Astrocyte (in vitro differentiated cells and primary cell): ENCODE measurements around the gene CSGALNACT2. TPM values are rescaled to one million over a fixed set of nuclear protein-coding genes. Genes with fewer than 3 reads are reported as not detected.
A peak's percentile ranks its signal among the peaks of the same experiment; 100 is the strongest.

Experiments used
- DNase-seq: peaks from one replicate; pipeline ENCODE4 v3.0.0-alpha.2; 2010; ENCODE audit warnings: low read depth
- FAIRE-seq: peaks from 2 replicates; lab custom pipeline; 2011; peaks lifted over from hg19 to GRCh38; lab: Jason Lieb, UNC
- H2AFZ ChIP-seq: 2 replicates; pipeline ENCODE4 v1.6.0; 2012; ENCODE audit warnings: low read depth, low read length, inconsistent platforms
- H3K27ac ChIP-seq: 2 replicates; pipeline ENCODE4 v1.5.1; 2011; ENCODE audit warnings: low read depth, low read length, inconsistent platforms
- H3K27me3 ChIP-seq: 2 replicates; pipeline ENCODE4 v1.6.0; 2011; ENCODE audit warnings: low read length, inconsistent platforms; ENCODE audit not compliant: insufficient read depth
- H3K36me3 ChIP-seq: 2 replicates; pipeline ENCODE4 v1.5.1; 2011; ENCODE audit warnings: low read length, inconsistent platforms; ENCODE audit not compliant: insufficient read depth
- H3K4me1 ChIP-seq: 2 replicates; pipeline ENCODE4 v1.5.1; 2011; ENCODE audit warnings: low read length, inconsistent platforms; ENCODE audit not compliant: insufficient read depth
- H3K4me2 ChIP-seq: 2 replicates; pipeline ENCODE4 v1.6.0; 2012; ENCODE audit warnings: low read length, inconsistent platforms
- H3K4me3 ChIP-seq: 2 replicates; pipeline ENCODE4 v1.5.1; 2011; ENCODE audit warnings: low read depth, mild to moderate bottlenecking, low read length, inconsistent platforms; ENCODE audit not compliant: insufficient read depth
- H3K79me2 ChIP-seq: 2 replicates; pipeline ENCODE4 v1.6.0; 2012; ENCODE audit warnings: mild to moderate bottlenecking, low read length, inconsistent platforms; ENCODE audit not compliant: insufficient read depth
- H3K9ac ChIP-seq: 2 replicates; pipeline ENCODE4 v1.6.0; 2012; ENCODE audit warnings: mild to moderate bottlenecking, low read length, inconsistent platforms
- H3K9me3 ChIP-seq: 2 replicates; pipeline ENCODE4 v1.5.1; 2012; ENCODE audit warnings: low read depth, mild to moderate bottlenecking, low read length, inconsistent platforms; ENCODE audit not compliant: insufficient read depth
- H4K20me1 ChIP-seq: 2 replicates; pipeline ENCODE4 v1.6.0; 2012; ENCODE audit warnings: low read length, inconsistent platforms; ENCODE audit not compliant: insufficient read depth
- H3K27ac Mint-ChIP-seq: one replicate; pipeline ENCODE4 v1.8.0; 2021; ENCODE audit warnings: mild to moderate bottlenecking, mixed read lengths; ENCODE audit not compliant: unreplicated experiment
- H3K27me3 Mint-ChIP-seq: one replicate; pipeline ENCODE4 v1.8.0; 2021; ENCODE audit warnings: low read depth, mixed read lengths; ENCODE audit not compliant: unreplicated experiment
- H3K36me3 Mint-ChIP-seq: one replicate; pipeline ENCODE4 v1.8.0; 2021; ENCODE audit warnings: low read depth, mixed read lengths; ENCODE audit not compliant: unreplicated experiment
- H3K4me1 Mint-ChIP-seq: one replicate; pipeline ENCODE4 v1.8.0; 2021; ENCODE audit warnings: low read depth, mixed read lengths; ENCODE audit not compliant: unreplicated experiment
- H3K4me3 Mint-ChIP-seq: one replicate; pipeline ENCODE4 v1.8.0; 2021; ENCODE audit warnings: mild to moderate bottlenecking, moderate library complexity, mixed read lengths; ENCODE audit not compliant: unreplicated experiment
- H3K9me3 Mint-ChIP-seq: one replicate; pipeline ENCODE4 v1.8.0; 2021; ENCODE audit warnings: mild to moderate bottlenecking, mixed read lengths; ENCODE audit not compliant: unreplicated experiment
- EZH2 ChIP-seq: IDR thresholded peaks from 2 replicates; pipeline ENCODE4 v1.6.1; 2012; ENCODE audit warnings: mild to moderate bottlenecking, low read length, inconsistent platforms; ENCODE audit not compliant: insufficient read depth
- total RNA-seq: library from RNA; stranded (reverse); gene quantifications from 2 replicates; pipeline ENCODE4 v1.2.1, GENCODE V29; 2021
- TF ChIP-seq, protein P1 (sequence below): IDR thresholded peaks from 2 replicates; pipeline ENCODE4 v1.5.1; 2011; ENCODE audit warnings: low read depth, mild to moderate bottlenecking, inconsistent platforms, low read length, moderate library complexity; ENCODE audit not compliant: insufficient read depth

CSGALNACT2 gene
- total RNA-seq, 1 donor from 2014 or later = 28.5 TPM

DNA sequence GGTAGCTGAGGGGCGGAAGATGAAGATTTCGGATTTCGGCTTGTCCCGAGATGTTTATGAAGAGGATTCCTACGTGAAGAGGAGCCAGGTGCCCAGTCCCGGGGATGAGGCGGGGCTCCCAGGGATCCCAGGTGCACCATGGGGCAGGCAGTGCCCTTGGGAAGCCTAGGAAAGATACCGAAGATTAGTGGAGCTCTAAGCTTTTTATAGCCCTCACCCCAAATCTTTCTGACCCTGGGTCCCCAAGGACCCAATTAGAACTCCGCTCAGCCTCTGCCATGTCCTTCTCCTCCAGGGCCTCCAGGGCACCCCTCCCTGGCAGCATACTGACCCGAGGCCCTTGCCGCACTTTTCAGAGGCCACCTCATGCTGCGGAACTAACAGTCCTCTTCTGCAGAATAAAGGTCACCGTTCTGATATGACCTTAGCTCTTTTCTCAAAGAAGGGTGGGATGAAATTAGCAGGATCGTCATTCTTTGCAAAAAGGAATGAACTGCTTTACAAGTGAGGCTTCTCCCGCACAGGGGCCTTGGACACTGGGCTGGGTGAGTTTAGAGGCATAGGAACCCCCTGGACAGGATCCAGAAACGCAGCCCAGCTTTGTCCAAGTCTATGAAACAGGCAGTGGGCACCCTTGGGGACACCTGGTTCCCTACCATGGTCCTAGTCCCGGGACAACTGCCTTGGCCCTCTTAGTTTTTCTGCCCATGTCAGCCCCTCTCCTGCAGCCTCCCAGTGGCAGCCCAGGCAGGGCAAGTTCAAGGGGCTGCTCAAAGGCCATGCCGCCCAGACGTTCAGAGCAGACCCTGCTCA is 17.9 kb upstream of the CSGALNACT2 start:
- Histone ChIP-seq H3K36me3 (no peaks in the 10 kb centered on the region), H3K79me2 (no peaks in the 10 kb centered on the region), H3K9ac (no peak overlapping the region), H3K27me3 (peaks cover 3% of the 10 kb centered on the region), H3K9me3 (no peaks in the 10 kb centered on the region), H2AFZ (no peak overlapping the region), H3K4me3 (no peak overlapping the region), H3K4me2 (peak overlapping the region; percentile 27), H3K27ac (no peak overlapping the region), H3K4me1 (peaks cover 4% of the 10 kb centered on the region), H4K20me1 (no peaks in the 10 kb centered on the region)
- Mint-ChIP-seq H3K4me1 (peaks cover 20% of the 10 kb centered on the region), H3K4me3 (no peak overlapping the region), H3K9me3 (no peaks in the 10 kb centered on the region), H3K27me3 (peaks cover 7% of the 10 kb centered on the region), H3K36me3 (no peaks in the 10 kb centered on the region), H3K27ac (peak overlapping the region; percentile 23)
- DNase-seq = no peak
- no peak for FAIRE-seq
- TF ChIP-seq, protein P1, sequence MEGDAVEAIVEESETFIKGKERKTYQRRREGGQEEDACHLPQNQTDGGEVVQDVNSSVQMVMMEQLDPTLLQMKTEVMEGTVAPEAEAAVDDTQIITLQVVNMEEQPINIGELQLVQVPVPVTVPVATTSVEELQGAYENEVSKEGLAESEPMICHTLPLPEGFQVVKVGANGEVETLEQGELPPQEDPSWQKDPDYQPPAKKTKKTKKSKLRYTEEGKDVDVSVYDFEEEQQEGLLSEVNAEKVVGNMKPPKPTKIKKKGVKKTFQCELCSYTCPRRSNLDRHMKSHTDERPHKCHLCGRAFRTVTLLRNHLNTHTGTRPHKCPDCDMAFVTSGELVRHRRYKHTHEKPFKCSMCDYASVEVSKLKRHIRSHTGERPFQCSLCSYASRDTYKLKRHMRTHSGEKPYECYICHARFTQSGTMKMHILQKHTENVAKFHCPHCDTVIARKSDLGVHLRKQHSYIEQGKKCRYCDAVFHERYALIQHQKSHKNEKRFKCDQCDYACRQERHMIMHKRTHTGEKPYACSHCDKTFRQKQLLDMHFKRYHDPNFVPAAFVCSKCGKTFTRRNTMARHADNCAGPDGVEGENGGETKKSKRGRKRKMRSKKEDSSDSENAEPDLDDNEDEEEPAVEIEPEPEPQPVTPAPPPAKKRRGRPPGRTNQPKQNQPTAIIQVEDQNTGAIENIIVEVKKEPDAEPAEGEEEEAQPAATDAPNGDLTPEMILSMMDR = no peak
- no peak for TF ChIP-seq EZH2

DNA sequence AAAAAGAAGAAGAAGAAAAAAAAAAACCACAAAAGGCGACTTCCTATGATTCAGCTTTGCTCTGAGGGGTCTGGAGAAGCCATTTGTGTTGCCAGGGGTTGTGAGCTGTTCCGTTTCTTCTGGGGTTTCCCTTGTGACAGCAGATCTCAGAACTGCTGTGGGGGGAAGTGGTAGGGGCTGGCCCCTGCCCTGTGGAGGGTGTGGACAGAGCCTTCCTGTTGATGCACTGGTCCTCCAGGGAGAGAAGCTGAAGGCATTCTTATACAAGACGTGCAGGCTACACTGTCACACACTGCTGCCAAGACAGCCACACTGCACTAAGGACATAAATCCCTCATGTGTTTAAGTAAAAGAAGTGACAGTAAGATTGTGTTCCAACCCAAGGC is 17.3 kb upstream of the CSGALNACT2 start:
- Histone ChIP-seq H3K79me2 (no peaks in the 10 kb centered on the region), H3K9me3 (no peaks in the 10 kb centered on the region), H3K27ac (no peak overlapping the region), H3K4me1 (peaks cover 4% of the 10 kb centered on the region), H3K4me3 (no peak overlapping the region), H3K9ac (no peak overlapping the region), H4K20me1 (no peaks in the 10 kb centered on the region), H3K36me3 (no peaks in the 10 kb centered on the region), H3K27me3 (peaks cover 4% of the 10 kb centered on the region), H2AFZ (no peak overlapping the region), H3K4me2 (peak overlapping the region; percentile 27)
- H3K27me3 Mint-ChIP-seq = peaks cover 7% of the 10 kb centered on the region
- TF ChIP-seq EZH2 = no peak
- TF ChIP-seq, protein P1 = no peak
- no peaks in the 10 kb centered on the region for H3K36me3 Mint-ChIP-seq
- H3K9me3 Mint-ChIP-seq = no peaks in the 10 kb centered on the region
- H3K4me3 Mint-ChIP-seq = no peak overlapping the region
- H3K4me1 Mint-ChIP-seq = peaks cover 20% of the 10 kb centered on the region
- peak overlapping the region; percentile 23 for H3K27ac Mint-ChIP-seq
- no peak for FAIRE-seq
- no peak for DNase-seq

DNA sequence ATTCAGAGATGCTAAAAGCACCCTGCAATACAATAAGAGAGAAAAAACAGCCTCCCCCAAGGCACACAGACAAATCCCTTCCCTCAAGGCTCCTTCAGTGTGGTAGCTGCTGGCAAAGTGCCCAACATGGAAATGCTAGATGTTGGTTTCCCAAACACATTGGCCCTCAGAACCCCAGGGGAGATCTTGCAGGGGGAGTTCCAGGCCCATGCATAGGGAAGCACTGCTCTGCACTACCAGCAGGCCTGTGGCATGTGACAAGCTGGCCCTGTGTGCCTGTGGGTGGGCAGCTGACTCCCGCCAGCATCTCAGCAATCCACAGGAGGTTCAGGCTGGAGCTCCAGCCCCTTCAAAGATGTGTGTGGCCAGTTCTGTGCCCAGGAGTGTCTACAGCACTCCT is 16.8 kb upstream of the CSGALNACT2 start:
- no peak for FAIRE-seq
- H3K27ac Mint-ChIP-seq = peak overlapping the region; percentile 21
- TF ChIP-seq EZH2 = no peak
- TF ChIP-seq, protein P1 = no peak
- no peaks in the 10 kb centered on the region for H3K79me2 ChIP-seq
- H2AFZ ChIP-seq = no peak overlapping the region
- H3K4me3 ChIP-seq = no peak overlapping the region
- H3K27ac ChIP-seq = no peak overlapping the region
- no peaks in the 10 kb centered on the region for H3K9me3 Mint-ChIP-seq
- H3K9me3 ChIP-seq = no peaks in the 10 kb centered on the region
- no peaks in the 10 kb centered on the region for H3K36me3 ChIP-seq
- H3K27me3 Mint-ChIP-seq = peaks cover 7% of the 10 kb centered on the region
- H3K9ac ChIP-seq = no peak overlapping the region
- H3K4me3 Mint-ChIP-seq = no peak overlapping the region
- peaks cover 4% of the 10 kb centered on the region for H3K4me1 ChIP-seq
- no peaks in the 10 kb centered on the region for H4K20me1 ChIP-seq
- no peak overlapping the region for H3K4me2 ChIP-seq
- H3K36me3 Mint-ChIP-seq = no peaks in the 10 kb centered on the region
- DNase-seq = no peak
- peaks cover 20% of the 10 kb centered on the region for H3K4me1 Mint-ChIP-seq
- peaks cover 4% of the 10 kb centered on the region for H3K27me3 ChIP-seq
